DND-41 (cell line): ENCODE measurements around the gene ZNF211.

Experiments used
- CTCF ChIP-seq: IDR thresholded peaks from 2 replicates; pipeline ENCODE4 v1.5.1; 2012; ENCODE audit warnings: borderline replicate concordance, low read length, moderate library complexity, mild to moderate bottlenecking; ENCODE audit not compliant: poor library complexity, severe bottlenecking; ENCODE audit errors: extremely low read depth
- EZH2 ChIP-seq: IDR thresholded peaks from 3 replicates; pipeline ENCODE4 v1.6.1; 2012; ENCODE audit warnings: borderline replicate concordance, low read depth, mild to moderate bottlenecking, moderate library complexity, low read length, inconsistent platforms; ENCODE audit not compliant: severe bottlenecking

GRCh38 chr19:57599377-57599760 lies 33.6 kb upstream of the ZNF211 start:
- TF ChIP-seq CTCF (no peak), EZH2 (no peak)
